ENCODE results near the gene KCTD5. TPM values are rescaled to one million over a fixed set of nuclear protein-coding genes. Genes with fewer than 3 reads are reported as not detected.

Gene KCTD5
- total and polyA plus RNA-seq, 9 of the 15 experiments (the other 6 are each of a cell fraction or from before 2014, with no cell fraction given): 0.73 to 58.3 (median 32.3) TPM

- TF ChIP-seq RBM34 (IDR thresholded peaks at IDR 0.05; ENCODE audit: borderline replicate concordance, insufficient read depth, low read length) (no peak), NONO (IDR thresholded peaks at IDR 0.05; ENCODE audit: low read depth in 2 of 2, low read length in 1 of 2) (peak; percentile 33 to 88; a peak in 1 of 4 replicates), ZNF512 (tag; IDR thresholded peaks at IDR 0.05) (no peak), ZNF668 (CRISPR knock-in tag; IDR thresholded peaks at IDR 0.05) (no peak), TAF15 (IDR thresholded peaks at IDR 0.05; ENCODE audit: low read depth, low read length) (no peak), VEZF1 (CRISPR knock-in tag; IDR thresholded peaks at IDR 0.05) (peak; percentile 96), ZNF23 (CRISPR knock-in tag; IDR thresholded peaks at IDR 0.05) (no peak), BCLAF1 (IDR thresholded peaks at IDR 0.05; ENCODE audit: borderline replicate concordance in 1 of 2, control insufficient read depth in 1 of 2, low read depth in 2 of 2, low read length in 1 of 2) (no peak), HOMEZ (CRISPR knock-in tag; IDR thresholded peaks at IDR 0.05) (no peak), ZMIZ1 (IDR thresholded peaks at IDR 0.05; ENCODE audit: low read depth in 2 of 2, low read length in 2 of 2) (no peak), E2F1 (CRISPR knock-in tag; IDR thresholded peaks at IDR 0.05) (0 out of 2 replicates have a peak, but pooled peaks have one; percentile 37)
Measured at GRCh38 chr16:2673066-2673999, 9.0 kb upstream of the KCTD5 start (continued).
